Measurements from ENCODE around the gene FIGNL2.

FIGNL2 gene

DNA sequence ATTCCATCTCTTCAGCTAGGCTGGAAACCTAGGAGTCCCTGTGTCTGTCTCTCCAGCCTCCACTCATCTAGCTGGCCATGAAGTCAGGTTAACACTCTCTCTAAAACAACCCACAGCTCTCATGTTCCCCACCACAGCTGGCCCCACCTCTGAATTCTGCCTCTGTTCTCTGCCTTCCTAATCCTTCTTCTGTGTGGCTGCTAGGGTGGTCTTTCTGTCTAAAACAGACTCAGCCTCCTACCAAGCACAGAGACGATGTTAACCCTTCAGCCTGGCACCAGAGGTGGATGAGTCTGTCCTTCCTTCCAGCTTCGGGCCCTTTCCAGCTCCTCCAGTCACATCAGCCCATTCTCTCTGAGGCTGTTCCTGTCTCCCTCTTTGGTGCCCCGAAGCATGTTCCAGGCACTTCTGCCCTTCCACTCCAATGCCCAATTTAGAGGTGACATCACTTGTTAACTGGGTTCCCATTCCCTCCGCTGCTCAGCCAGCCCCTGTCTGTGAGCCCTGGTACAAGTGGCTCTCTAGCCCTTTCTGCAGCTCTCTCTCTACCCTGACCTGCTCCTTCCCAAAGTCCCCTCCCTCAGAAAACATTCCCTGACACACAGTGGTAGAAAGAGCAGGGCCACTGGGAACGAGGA is 9.1 kb downstream of the FIGNL2 start:
- no peak for TF ChIP-seq GATA3 (IDR thresholded peaks at IDR 0.05; ENCODE audit: low read depth, low read length)
- TF ChIP-seq GATA2 (IDR thresholded peaks at IDR 0.05; ENCODE audit: low read depth, low read length): no peak

DNA sequence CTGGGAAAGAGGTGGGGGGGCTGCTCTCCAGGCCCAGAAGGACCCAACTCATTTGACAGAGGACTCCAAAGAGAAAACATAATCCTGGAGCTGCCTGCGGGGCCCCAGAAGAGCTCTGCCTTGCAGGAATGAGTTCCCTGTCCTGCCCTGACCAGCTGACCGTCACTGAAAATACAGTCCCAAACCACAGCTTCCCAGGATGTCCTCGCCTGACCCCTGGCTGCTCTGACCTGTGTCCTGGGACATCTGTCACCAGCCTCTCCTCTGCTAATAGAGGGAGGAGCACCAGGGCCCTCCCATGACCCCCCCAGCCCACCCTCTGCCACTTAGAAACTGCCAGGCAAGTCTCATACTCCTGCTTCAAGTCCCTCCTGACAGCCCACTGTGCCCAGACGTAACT is 9.8 kb downstream of the FIGNL2 start:
- TF ChIP-seq GATA2 (IDR thresholded peaks at IDR 0.05; ENCODE audit: low read depth, low read length) (no peak), GATA3 (IDR thresholded peaks at IDR 0.05; ENCODE audit: low read depth, low read length) (no peak)

DNA sequence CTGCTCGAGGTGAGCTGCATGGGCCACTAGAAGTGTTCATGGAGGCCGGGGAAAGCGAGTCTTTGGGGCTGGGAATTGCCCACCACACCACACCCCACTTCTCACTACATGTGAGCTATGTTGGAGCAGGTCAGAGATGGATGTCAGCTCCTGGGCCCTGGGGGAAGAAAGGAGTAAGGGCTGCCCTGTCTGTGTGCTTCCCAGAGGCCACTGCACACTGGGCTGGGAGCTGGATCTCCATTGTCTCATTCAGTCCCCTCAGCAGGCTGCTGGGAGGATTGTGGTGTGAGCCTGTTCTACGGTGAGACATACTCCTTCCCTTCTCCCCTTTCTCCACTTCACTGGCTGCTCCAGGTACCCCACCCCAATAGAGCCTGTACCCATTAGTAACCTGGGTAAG is 10.5 kb downstream of the FIGNL2 start:
- no peak for TF ChIP-seq GATA3 (IDR thresholded peaks at IDR 0.05; ENCODE audit: low read depth, low read length)
- no peak for TF ChIP-seq GATA2 (IDR thresholded peaks at IDR 0.05; ENCODE audit: low read depth, low read length)

DNA sequence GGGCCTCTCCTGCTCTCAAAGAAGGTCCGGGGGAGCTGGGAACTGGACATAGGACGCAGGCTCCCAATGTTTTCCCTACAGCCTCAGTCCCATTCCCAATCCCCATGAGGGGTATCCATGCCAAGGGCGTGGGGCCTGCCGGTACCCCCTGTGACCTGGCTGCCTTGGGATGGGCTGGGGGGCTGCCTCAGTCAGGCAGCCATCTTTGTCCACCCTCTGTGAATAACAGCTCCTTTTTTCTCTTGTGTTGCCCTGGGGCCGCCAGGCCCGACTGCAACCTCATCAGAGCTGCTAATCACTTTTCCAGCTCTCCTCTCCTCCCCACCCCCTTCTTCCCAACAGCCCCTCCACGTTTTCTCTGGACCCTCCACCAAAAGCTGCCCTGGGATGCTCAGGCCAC is 11.2 kb downstream of the FIGNL2 start:
- TF ChIP-seq GATA2 (IDR thresholded peaks at IDR 0.05; ENCODE audit: low read depth, low read length) (no peak), GATA3 (IDR thresholded peaks at IDR 0.05; ENCODE audit: low read depth, low read length) (no peak)

DNA sequence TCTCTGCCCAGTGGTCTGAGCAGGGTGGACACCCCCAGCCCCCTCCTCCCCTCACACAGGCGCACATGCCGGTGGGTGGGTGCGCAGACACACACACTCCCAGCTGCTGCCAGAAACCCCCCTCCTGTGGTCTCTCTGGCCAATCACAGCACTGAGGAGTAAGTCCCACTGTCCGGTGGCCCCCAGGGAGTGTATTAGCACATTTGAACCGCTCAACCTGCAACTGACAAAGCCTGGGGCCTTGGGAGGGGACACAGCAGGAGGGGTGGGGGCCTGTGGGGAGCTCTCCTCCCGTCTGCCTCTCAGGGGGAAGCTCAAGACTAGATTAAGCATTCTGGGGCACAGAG is 11.7 kb downstream of the FIGNL2 start:
- TF ChIP-seq GATA3 (IDR thresholded peaks at IDR 0.05; ENCODE audit: low read depth, low read length) (no peak), GATA2 (IDR thresholded peaks at IDR 0.05; ENCODE audit: low read depth, low read length) (no peak)

DNA sequence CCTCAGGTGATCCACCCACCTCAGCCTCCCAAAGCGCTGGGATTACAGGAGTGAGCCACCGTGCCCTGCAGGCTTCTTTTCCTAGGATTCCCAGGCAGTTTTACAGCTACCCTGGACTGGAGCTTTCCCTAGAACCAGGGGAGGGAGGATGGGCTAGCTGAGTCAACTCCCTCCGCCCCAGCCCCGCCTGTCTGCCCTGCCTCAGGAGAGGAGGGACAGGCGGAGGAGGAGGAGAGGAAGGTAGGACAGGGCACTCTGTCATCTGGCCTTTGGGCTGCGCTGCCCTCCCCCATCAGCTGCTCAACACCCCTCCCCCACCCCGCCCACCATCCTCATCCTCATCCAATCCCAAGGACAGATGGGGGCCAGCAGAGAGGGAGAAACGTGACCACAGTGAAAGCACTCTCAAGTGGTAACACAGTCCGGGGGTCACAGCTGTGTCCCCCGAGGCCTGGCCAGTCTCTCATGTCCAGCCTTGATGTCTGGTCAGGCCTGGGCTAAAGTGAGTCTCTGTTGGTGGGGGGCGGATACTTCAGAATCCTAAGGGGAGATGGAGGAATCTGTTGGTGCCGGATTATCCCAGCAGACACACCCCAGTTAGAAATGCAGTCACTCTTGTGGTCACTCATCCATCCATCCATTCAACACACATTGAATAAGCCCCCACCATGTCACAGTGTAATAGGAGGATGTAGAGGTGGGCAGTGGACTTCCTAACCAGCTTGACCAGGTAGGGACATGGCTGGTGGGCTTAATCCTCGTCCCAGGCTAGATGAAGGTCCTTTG is 12.3 kb downstream of the FIGNL2 start:
- no peak for TF ChIP-seq GATA2 (IDR thresholded peaks at IDR 0.05; ENCODE audit: low read depth, low read length)
- no peak for TF ChIP-seq GATA3 (IDR thresholded peaks at IDR 0.05; ENCODE audit: low read depth, low read length)

DNA sequence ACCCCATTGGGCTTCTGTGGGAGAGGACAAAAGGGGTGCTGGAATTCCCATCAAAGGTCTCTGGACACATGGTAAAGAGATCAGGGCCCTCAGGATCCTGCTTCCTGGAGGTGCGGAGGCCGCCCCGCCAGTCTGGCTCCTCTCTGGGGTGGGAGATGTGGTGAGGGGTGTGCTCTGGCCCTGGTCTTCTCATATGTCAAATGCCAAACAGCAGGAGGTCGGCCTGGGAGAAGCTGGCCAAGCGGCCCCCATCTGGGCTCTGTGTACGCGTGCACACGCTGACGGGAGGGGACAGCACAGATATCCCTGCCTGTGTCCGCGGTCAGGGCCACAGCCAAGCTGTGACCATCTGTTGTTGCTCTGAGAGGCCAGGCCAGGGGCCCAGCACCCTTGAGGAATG is 14.1 kb downstream of the FIGNL2 start:
- no peak for TF ChIP-seq GATA3 (IDR thresholded peaks at IDR 0.05; ENCODE audit: low read depth, low read length)
- no peak for TF ChIP-seq GATA2 (IDR thresholded peaks at IDR 0.05; ENCODE audit: low read depth, low read length)

DNA sequence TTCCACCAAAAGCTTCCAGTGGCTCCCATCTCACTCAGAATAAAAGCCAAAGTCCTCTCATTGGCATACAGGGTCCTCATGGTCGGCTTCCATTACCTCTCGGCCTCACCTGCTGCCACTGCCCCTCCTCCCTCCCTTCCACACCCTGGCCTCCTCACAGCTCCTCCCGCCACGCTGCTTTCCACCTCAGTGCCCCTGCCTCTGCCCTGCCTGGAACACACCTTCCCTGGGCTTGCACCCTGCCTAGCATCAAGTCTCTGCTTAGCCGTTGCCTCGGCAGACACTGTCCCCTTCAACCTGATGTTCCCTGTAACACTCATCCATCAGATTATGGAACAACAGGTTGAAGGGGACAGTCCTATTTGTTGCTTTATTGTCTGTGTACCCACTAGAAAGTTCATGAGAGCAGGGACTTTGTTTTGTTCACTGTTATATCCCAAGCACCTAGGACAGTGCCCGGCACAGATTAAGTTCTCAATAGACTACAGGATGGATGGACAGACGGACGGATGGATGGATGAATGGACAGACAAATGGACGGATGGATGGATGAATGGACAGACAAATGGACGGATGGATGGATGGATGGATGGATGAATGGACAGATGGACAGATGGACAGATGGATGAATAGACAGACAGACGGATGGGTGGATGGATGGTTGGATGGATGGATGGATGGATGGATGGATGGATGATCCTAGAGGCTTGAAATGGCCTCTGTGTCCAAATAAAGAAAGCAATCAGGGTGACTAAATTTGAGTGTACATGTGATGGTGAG is 14.9 kb downstream of the FIGNL2 start:
- TF ChIP-seq GATA3 (IDR thresholded peaks at IDR 0.05; ENCODE audit: low read depth, low read length): no peak
- no peak for TF ChIP-seq GATA2 (IDR thresholded peaks at IDR 0.05; ENCODE audit: low read depth, low read length)

DNA sequence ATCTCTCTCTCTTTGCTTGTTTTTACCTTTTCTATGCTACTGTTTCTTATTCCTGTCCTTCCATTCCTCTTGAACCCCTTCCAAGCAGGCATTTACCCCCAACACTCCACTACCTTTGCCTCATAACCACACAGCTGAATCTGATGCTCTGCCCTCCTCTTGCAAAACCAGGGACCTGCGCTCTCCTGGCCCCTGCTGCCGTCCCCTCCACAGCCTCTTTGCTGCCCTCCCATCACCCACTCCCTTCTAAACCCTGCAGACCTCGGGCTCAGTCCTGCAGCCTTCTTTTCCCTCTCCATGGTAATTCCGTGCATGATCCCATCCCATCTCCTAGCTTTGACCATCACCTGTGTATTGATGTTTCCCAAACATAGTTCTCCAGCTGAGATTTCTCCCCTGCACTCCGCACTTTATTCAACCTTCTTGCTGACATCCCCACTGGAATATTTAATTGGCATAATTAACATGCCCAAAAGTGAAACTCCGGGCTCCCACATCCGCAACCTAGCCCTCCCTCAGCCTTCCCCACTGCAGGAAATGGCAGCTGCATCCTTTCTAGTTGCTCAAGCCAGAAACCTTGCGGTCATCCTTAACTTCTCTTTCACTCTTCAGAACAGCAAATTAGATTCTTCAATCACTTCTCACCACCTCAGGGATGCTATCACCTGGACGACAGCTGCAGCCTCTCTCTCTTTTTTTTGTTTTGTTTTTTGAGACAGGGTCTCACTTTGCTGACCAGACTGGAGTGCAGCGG is 16.0 kb downstream of the FIGNL2 start:
- TF ChIP-seq GATA2 (IDR thresholded peaks at IDR 0.05; ENCODE audit: low read depth, low read length) (no peak), GATA3 (IDR thresholded peaks at IDR 0.05; ENCODE audit: low read depth, low read length) (no peak)

DNA sequence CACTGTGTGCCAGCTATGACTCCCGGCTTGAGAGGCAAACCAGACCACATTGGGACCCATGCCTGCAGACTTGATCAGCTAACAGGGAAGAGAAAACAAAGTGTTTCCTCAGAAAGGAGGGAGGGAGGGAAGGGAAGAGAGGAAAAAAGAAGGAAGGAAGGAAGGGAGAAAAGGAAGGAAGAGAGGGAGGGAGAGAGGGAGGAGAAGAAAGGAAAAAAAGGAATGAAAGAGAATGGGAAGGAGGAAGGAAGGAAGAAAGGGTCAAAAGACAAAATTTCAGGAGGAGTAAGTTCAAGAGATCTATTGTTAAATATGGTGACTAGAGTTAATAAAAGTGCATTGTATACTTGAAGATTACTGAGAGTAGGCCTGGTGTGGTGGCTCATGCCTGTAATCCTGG is 18.9 kb downstream of the FIGNL2 start:
- TF ChIP-seq GATA3 (IDR thresholded peaks at IDR 0.05; ENCODE audit: low read depth, low read length) (no peak), GATA2 (IDR thresholded peaks at IDR 0.05; ENCODE audit: low read depth, low read length) (no peak)

DNA sequence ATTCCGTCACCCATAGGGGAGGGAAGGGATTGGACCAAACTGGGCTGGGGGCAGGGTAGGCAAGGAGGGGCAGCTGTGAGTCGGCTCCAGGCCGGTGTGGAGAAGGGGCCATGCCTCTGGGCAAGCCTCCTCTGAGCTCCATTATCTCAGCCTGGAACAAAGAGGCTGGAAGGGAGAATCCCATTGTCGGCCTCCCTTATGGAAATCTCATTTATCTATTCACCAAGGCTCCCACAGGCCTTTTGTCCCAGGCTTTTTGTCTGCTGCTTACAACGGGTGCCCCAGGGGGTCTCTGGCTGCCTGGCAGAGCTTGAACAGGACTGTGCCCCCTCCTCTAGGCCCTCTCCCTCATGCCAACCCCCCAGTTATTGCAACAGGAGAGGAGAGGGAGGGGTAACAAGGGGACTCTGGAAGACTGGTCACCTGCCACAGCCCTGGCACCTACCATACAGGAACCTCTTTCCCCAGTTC is 19.5 kb downstream of the FIGNL2 start:
- no peak for TF ChIP-seq GATA3 (IDR thresholded peaks at IDR 0.05; ENCODE audit: low read depth, low read length)
- TF ChIP-seq GATA2 (IDR thresholded peaks at IDR 0.05; ENCODE audit: low read depth, low read length): no peak

DNA sequence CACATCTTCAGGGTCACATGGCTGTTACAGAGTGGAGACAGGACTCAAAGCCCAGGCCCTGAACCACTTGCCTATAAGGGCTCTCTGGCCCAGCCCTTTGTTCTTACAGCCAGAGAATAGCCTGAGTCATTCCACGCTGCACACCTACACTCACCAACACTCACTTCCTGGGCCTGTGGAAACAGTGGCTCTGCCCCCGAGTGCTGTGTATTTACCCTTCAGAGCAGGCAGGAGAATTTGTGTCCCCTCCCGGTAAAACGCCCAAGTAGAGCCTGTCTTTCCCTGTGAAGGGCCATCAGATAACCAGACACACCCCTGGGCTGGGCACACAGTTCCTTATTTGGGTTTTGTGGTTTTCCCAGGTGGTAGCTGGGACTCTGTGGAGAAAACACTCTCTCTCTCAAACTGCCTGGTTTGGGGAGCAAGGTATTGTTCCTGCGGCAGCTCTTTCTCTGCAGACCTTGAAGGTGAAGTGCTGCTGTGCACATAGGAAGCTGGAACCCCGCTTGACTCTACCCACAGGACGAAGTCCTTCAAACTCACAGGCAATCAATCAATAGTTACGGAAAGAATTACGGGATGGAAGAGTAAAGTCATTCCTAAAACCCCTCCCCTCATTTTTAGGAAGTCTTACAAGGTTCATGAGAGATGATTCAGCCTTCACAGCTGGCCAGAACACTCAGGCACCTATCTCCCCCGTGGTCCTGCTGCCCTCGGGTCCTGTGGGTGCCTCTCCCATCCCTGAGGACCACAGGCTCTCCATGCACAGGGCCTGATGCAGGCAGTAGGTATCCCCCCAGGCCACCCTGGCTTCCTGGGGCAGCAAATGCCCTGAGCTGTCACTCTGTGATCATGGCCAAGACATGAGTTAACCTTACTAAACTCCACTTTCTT is 20.3 kb downstream of the FIGNL2 start:
- TF ChIP-seq GATA3 (IDR thresholded peaks at IDR 0.05; ENCODE audit: low read depth, low read length) (no peak), GATA2 (IDR thresholded peaks at IDR 0.05; ENCODE audit: low read depth, low read length) (no peak)

DNA sequence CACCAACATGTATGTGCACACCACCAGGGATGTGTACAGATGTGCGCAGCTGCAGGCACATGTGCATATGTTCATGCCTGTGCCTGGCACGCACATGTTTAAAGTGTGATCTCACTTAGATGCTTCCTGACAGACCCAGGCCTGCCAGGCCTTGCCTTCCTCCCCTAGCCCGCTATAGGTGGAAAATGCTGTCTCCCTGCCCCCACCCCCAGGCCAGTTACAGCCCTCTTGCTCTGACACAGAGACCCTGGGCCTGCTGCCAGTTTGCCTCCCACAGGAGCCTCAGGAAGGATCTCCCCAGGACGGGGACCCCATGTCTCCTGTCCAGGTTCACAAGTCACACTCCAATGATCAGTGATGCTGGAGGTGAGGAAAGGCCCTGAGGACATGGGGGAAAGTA is 21.6 kb downstream of the FIGNL2 start:
- TF ChIP-seq GATA3 (IDR thresholded peaks at IDR 0.05; ENCODE audit: low read depth, low read length) (no peak), GATA2 (IDR thresholded peaks at IDR 0.05; ENCODE audit: low read depth, low read length) (no peak)

Data from SH-SY5Y (cell line).